HCT116 (cell line): ENCODE results near the gene KNDC1. TPM values are rescaled to one million over a fixed set of nuclear protein-coding genes. Genes with fewer than 3 reads are reported as not detected.

Source experiments
- ATAC-seq: fragments of 200-7000 bp; cut with Tn5 transposase; 2 replicates; pipeline ENCODE4 v1.9.1; 2020; ENCODE audit warnings: mild to moderate bottlenecking, moderate library complexity
- BruUV-seq: library from RNA; stranded (reverse); fragments of 400-500 nt; replicated peaks from 2 replicates; lab custom pipeline; 2021; lab: Mats Ljungman, UMichigan
- CTCF ChIA-PET: fragments of 300-600 bp; sonication (Branson Sonifier 250); formaldehyde crosslinking; loops from one replicate; lab custom pipeline; 2021; ENCODE audit warnings: antibody characterized with exemption; lab: Charles Lee
- POLR2A ChIA-PET: fragments of 300-600, 350-600 bp; sonication (Branson Sonifier 250); formaldehyde crosslinking; loops from one replicate; lab custom pipeline; 2021; ENCODE audit warnings: antibody characterized with exemption; lab: Charles Lee
- RAD21 ChIA-PET, 2 experiments: fragments of 300-600 bp; sonication (Branson Sonifier 250); formaldehyde crosslinking; loops; one replicate each; lab custom pipeline; 2023; ENCODE audit warnings: low total read pairs in 2 of 2; ENCODE audit not compliant: uncharacterized antibody in 2 of 2, unreplicated experiment in 2 of 2, low non-redundant PET in 1 of 2; lab: Charles Lee
- DNase-seq: peaks from one replicate; pipeline ENCODE4 v3.0.0-alpha.2; 2010; ENCODE audit warnings: low read depth, low spot score
- H2AFZ ChIP-seq: fragments of 200-600 bp; shearing (Covaris generic), sonication (generic); 2 replicates; pipeline ENCODE4 v1.6.1; 2017; ENCODE audit warnings: low read depth, mixed run types, mixed read lengths, antibody characterized with exemption, low read length; ENCODE audit not compliant: poor library complexity, severe bottlenecking
- H3K27ac ChIP-seq: 2 replicates; pipeline ENCODE4 v1.5.1; 2012; ENCODE audit warnings: low read depth, low read length
- H3K27me3 ChIP-seq: fragments of 200-600 bp; sonication (generic); 2 replicates; pipeline ENCODE4 v1.6.1; 2016; ENCODE audit warnings: mixed run types, low read length, mixed read lengths; ENCODE audit not compliant: insufficient read depth
- H3K36me3 ChIP-seq, 2 experiments: fragments of 200-500 bp in 1 of 2; fragments of 200-600 bp in 1 of 2; sonication (Bioruptor generic) in 1 of 2; sonication (generic) in 1 of 2; 2 replicates each; pipeline versions ENCODE4 v1.5.1 to v1.6.1; 2014 to 2016; ENCODE audit warnings: low read length in 2 of 2, inconsistent platforms in 1 of 2, mixed read lengths in 1 of 2, mixed run types in 1 of 2; ENCODE audit not compliant: insufficient read depth in 2 of 2, control insufficient read depth in 1 of 2
- H3K4me1 ChIP-seq, 2 experiments: fragments of 200-600 bp in 1 of 2; sonication (generic) in 1 of 2; 2 replicates each; pipeline versions ENCODE4 v1.5.1 to v1.6.1; 2012 to 2017; ENCODE audit warnings: low read length in 2 of 2, inconsistent platforms in 1 of 2, mild to moderate bottlenecking in 1 of 2, mixed read lengths in 1 of 2, mixed run types in 1 of 2, moderate library complexity in 1 of 2; ENCODE audit not compliant: insufficient read depth in 2 of 2, control insufficient read depth in 1 of 2
- H3K4me2 ChIP-seq: fragments of 200-600 bp; sonication (generic); 2 replicates; pipeline ENCODE4 v1.6.1; 2017; ENCODE audit warnings: mixed run types, low read length, mixed read lengths
- H3K4me3 ChIP-seq, 2 experiments: fragments of 200-600 bp in 1 of 2; sonication (generic) in 1 of 2; replicated peaks in 1 of 2; 2 replicates each; pipeline ENCODE4 v1.5.1; 2011 to 2016; ENCODE audit warnings: low read length in 2 of 2, control low read depth in 1 of 2, low read depth in 1 of 2, mild to moderate bottlenecking in 1 of 2, mixed read lengths in 1 of 2, mixed run types in 1 of 2
- H3K79me2 ChIP-seq: fragments of 200-600 bp; sonication (generic); 2 replicates; pipeline ENCODE4 v1.6.1; 2017; ENCODE audit warnings: mild to moderate bottlenecking, mixed run types, low read length, moderate library complexity, mixed read lengths; ENCODE audit not compliant: insufficient read depth
- H3K9ac ChIP-seq: fragments of 200-600 bp; sonication (generic); 2 replicates; pipeline ENCODE4 v1.6.1; 2016; ENCODE audit warnings: low read length, mixed read lengths
- H3K9me2 ChIP-seq: fragments of 200-600 bp; sonication (generic), shearing (Covaris generic); 2 replicates; pipeline ENCODE4 v1.6.1; 2017; ENCODE audit warnings: mixed run types, mild to moderate bottlenecking, moderate library complexity; ENCODE audit not compliant: insufficient read depth
- H3K9me3 ChIP-seq, 2 experiments: fragments of 200-500 bp in 1 of 2; fragments of 200-600 bp in 1 of 2; sonication (Bioruptor generic) in 1 of 2; sonication (generic) in 1 of 2; 2 replicates each; pipeline ENCODE4 v1.6.1; 2014 to 2017; ENCODE audit warnings: low read length in 2 of 2, mixed read lengths in 2 of 2, inconsistent platforms in 1 of 2, low read depth in 1 of 2, mild to moderate bottlenecking in 1 of 2, mixed run types in 1 of 2, moderate library complexity in 1 of 2; ENCODE audit not compliant: control insufficient read depth in 1 of 2, insufficient read depth in 1 of 2
- H4K20me1 ChIP-seq: fragments of 200-600 bp; sonication (generic), shearing (Covaris generic); 2 replicates; pipeline ENCODE4 v1.6.1; 2017; ENCODE audit warnings: mixed run types, mild to moderate bottlenecking, moderate library complexity; ENCODE audit not compliant: insufficient read depth
- CEBPB ChIP-seq: IDR thresholded peaks from 2 replicates; pipeline ENCODE4 v1.6.1; 2012; ENCODE audit warnings: low read depth
- ELF1 ChIP-seq: IDR thresholded peaks from 2 replicates; pipeline ENCODE4 v1.6.1; 2012; ENCODE audit warnings: low read depth, borderline replicate concordance
- FOSL1 ChIP-seq: IDR thresholded peaks from 2 replicates; pipeline ENCODE4 v1.6.1; 2012; ENCODE audit warnings: low read depth
- JUND ChIP-seq: IDR thresholded peaks from 2 replicates; pipeline ENCODE4 v1.6.1; 2012
- REST ChIP-seq: IDR thresholded peaks from 2 replicates; pipeline ENCODE4 v1.6.1; 2012; ENCODE audit warnings: low read depth
- YY1 ChIP-seq: IDR thresholded peaks from 2 replicates; pipeline ENCODE4 v1.6.1; 2011; ENCODE audit warnings: low read length, low read depth, moderate library complexity, mild to moderate bottlenecking; ENCODE audit not compliant: insufficient replicate concordance; ENCODE audit errors: extremely low read depth
- ZNF274 ChIP-seq: fragments of 200-500 bp; sonication (Bioruptor generic); IDR thresholded peaks from 2 replicates; pipeline ENCODE4 v1.6.1; 2014; ENCODE audit warnings: mild to moderate bottlenecking, low read depth, low read length, inconsistent platforms
- intact Hi-C: fragments of 100-400 bp; cut with micrococcal nuclease; formaldehyde crosslinking; loops from 2 replicates; pipeline ENCODE4 v1.10.0; 2022
- total RNA-seq: library from RNA; stranded (reverse); gene quantifications from one replicate; pipeline ENCODE4 v1.2.1, GENCODE V29; 2021; ENCODE audit not compliant: unreplicated experiment

Gene KNDC1
- total RNA-seq, 1 experiment from 2014 or later = 3.6 TPM

DNA sequence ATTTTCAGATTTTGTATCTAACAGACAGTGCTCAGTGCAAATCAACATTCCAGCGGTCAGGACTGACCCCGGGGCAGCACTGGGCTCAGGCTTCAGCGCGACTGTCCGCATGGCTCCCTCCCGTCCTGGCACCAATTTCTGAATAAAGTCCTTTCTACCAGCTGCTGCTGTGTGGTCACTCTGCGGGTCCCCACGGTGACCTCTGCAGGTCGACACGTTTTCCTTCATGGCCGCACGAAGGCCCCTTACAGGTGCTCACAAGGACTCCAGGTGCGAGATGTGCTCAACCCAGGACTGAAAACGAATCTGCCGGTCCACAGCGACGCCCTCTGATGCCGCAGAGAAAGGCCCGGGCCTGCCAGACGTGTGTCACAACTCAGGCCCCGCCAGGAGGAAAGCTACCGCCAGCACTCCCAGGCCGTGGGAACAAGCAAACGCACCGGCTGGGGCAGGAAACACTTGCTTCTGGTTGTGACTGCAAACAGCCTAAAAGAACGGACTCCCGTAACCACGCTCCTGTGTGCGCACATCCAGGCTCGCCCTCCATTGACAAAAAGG, 66.3 kb downstream of the KNDC1 start:
- Histone ChIP-seq H4K20me1 (no peaks in the 10 kb centered on the region), H3K27me3 (no peaks in the 10 kb centered on the region), H3K4me1 (no peaks in the 10 kb centered on the region), H3K9me3 (no peaks in the 10 kb centered on the region), H3K27ac (no peak overlapping the region), H3K9ac (no peak overlapping the region), H3K9me2 (no peaks in the 10 kb centered on the region), H3K36me3 (no peaks in the 10 kb centered on the region), H2AFZ (no peak overlapping the region), H3K4me2 (no peak overlapping the region), H3K4me3 (no peak overlapping the region), H3K79me2 (no peaks in the 10 kb centered on the region)
- TF ChIP-seq CEBPB = no peak
- TF ChIP-seq ELF1 = no peak
- TF ChIP-seq YY1 = no peak
- no peak for TF ChIP-seq JUND
- TF ChIP-seq FOSL1 = no peak
- ATAC-seq = no peak
- no peak for DNase-seq
- ChIA-PET RAD21 (no interaction called here), CTCF (no interaction called here), POLR2A (no interaction called here)
- BruUV-seq = no TSS peak
- intact Hi-C loops = no loop called here

DNA sequence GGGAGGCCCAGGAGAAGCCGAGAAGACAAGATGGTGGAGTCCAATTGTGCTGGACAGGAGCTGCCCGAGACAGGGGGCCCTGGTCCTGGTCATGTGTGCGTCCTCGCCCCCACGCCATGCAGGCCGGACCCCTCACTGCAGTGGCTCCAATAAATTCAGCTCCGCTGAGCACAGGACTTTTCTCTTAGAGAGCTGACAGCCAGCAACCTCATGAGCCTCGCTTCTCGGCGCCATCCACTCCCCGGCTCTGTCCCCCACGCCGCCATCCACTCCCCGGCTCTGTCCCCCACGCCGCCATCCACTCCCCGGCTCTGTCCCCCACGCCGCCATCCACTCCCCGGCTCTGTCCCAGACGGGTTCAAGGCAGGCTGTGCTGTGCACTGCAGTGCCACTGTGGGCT, 67.2 kb downstream of the KNDC1 start:
- RAD21 ChIA-PET = no interaction called here
- intact Hi-C loops = no loop called here
- DNase-seq = no peak
- H3K9ac ChIP-seq = no peak overlapping the region
- H3K4me1 ChIP-seq = no peaks in the 10 kb centered on the region
- no peak overlapping the region for H3K4me3 ChIP-seq
- H3K9me2 ChIP-seq = no peaks in the 10 kb centered on the region
- no peak overlapping the region for H3K27ac ChIP-seq
- CTCF ChIA-PET = no interaction called here
- no peaks in the 10 kb centered on the region for H3K36me3 ChIP-seq
- no TSS peak for BruUV-seq
- no peaks in the 10 kb centered on the region for H3K27me3 ChIP-seq
- ATAC-seq = no peak
- no peak overlapping the region for H2AFZ ChIP-seq
- no peaks in the 10 kb centered on the region for H3K79me2 ChIP-seq
- no peaks in the 10 kb centered on the region for H4K20me1 ChIP-seq
- H3K4me2 ChIP-seq = no peak overlapping the region
- no peaks in the 10 kb centered on the region for H3K9me3 ChIP-seq
- POLR2A ChIA-PET = no interaction called here
- TF ChIP-seq REST = no peak
- no peak for TF ChIP-seq ZNF274
